GM12875 (cell line): ENCODE results near the gene MED25.

ENCODE experiments used
- H3K4me3 ChIP-seq: one replicate; pipeline ENCODE4 v1.5.1; 2011; ENCODE audit warnings: low read depth, low read length, control low read depth
- CTCF ChIP-seq: IDR thresholded peaks from 2 replicates; pipeline ENCODE4 v1.5.1; 2011; ENCODE audit warnings: low read depth, mild to moderate bottlenecking, control low read depth, inconsistent platforms, low read length, moderate library complexity, borderline replicate concordance; ENCODE audit not compliant: insufficient read depth

MED25 gene

GRCh38 chr19:49883094-49883493 is 65.0 kb downstream of the MED25 start:
- H3K4me3 ChIP-seq, result no peak overlapping the region
- no peak for TF ChIP-seq CTCF

GRCh38 chr19:49884109-49884508 is 66.0 kb downstream of the MED25 start:
- no peak overlapping the region for H3K4me3 ChIP-seq
- TF ChIP-seq CTCF, result no peak

- no peak overlapping the region for H3K4me3 ChIP-seq
- TF ChIP-seq CTCF, result no peak
These were observed 66.7 kb downstream of the MED25 start for GRCh38 chr19:49884760-49885159.
